HCT116 (cell line): ENCODE results near the gene MRPL36. TPM values are rescaled to one million over a fixed set of nuclear protein-coding genes. Genes with fewer than 3 reads are reported as not detected.

Source experiments
- ATAC-seq: fragments of 200-7000 bp; cut with Tn5 transposase; 2 replicates; pipeline ENCODE4 v1.9.1; 2020; ENCODE audit warnings: mild to moderate bottlenecking, moderate library complexity
- BruUV-seq: library from RNA; stranded (reverse); fragments of 400-500 nt; replicated peaks from 2 replicates; lab custom pipeline; 2021; lab: Mats Ljungman, UMichigan
- CTCF ChIA-PET: fragments of 300-600 bp; sonication (Branson Sonifier 250); formaldehyde crosslinking; loops from one replicate; lab custom pipeline; 2021; ENCODE audit warnings: antibody characterized with exemption; lab: Charles Lee
- POLR2A ChIA-PET: fragments of 300-600, 350-600 bp; sonication (Branson Sonifier 250); formaldehyde crosslinking; loops from one replicate; lab custom pipeline; 2021; ENCODE audit warnings: antibody characterized with exemption; lab: Charles Lee
- RAD21 ChIA-PET, 2 experiments: fragments of 300-600 bp; sonication (Branson Sonifier 250); formaldehyde crosslinking; loops; one replicate each; lab custom pipeline; 2023; ENCODE audit warnings: low total read pairs in 2 of 2; ENCODE audit not compliant: uncharacterized antibody in 2 of 2, unreplicated experiment in 2 of 2, low non-redundant PET in 1 of 2; lab: Charles Lee
- DNase-seq: peaks from one replicate; pipeline ENCODE4 v3.0.0-alpha.2; 2010; ENCODE audit warnings: low read depth, low spot score
- H2AFZ ChIP-seq: fragments of 200-600 bp; shearing (Covaris generic), sonication (generic); 2 replicates; pipeline ENCODE4 v1.6.1; 2017; ENCODE audit warnings: low read depth, mixed run types, mixed read lengths, antibody characterized with exemption, low read length; ENCODE audit not compliant: poor library complexity, severe bottlenecking
- H3K27ac ChIP-seq: 2 replicates; pipeline ENCODE4 v1.5.1; 2012; ENCODE audit warnings: low read depth, low read length
- H3K27me3 ChIP-seq: fragments of 200-600 bp; sonication (generic); 2 replicates; pipeline ENCODE4 v1.6.1; 2016; ENCODE audit warnings: mixed run types, low read length, mixed read lengths; ENCODE audit not compliant: insufficient read depth
- H3K36me3 ChIP-seq, 2 experiments: fragments of 200-500 bp in 1 of 2; fragments of 200-600 bp in 1 of 2; sonication (Bioruptor generic) in 1 of 2; sonication (generic) in 1 of 2; 2 replicates each; pipeline versions ENCODE4 v1.5.1 to v1.6.1; 2014 to 2016; ENCODE audit warnings: low read length in 2 of 2, inconsistent platforms in 1 of 2, mixed read lengths in 1 of 2, mixed run types in 1 of 2; ENCODE audit not compliant: insufficient read depth in 2 of 2, control insufficient read depth in 1 of 2
- H3K4me1 ChIP-seq, 2 experiments: fragments of 200-600 bp in 1 of 2; sonication (generic) in 1 of 2; 2 replicates each; pipeline versions ENCODE4 v1.5.1 to v1.6.1; 2012 to 2017; ENCODE audit warnings: low read length in 2 of 2, inconsistent platforms in 1 of 2, mild to moderate bottlenecking in 1 of 2, mixed read lengths in 1 of 2, mixed run types in 1 of 2, moderate library complexity in 1 of 2; ENCODE audit not compliant: insufficient read depth in 2 of 2, control insufficient read depth in 1 of 2
- H3K4me2 ChIP-seq: fragments of 200-600 bp; sonication (generic); 2 replicates; pipeline ENCODE4 v1.6.1; 2017; ENCODE audit warnings: mixed run types, low read length, mixed read lengths
- H3K4me3 ChIP-seq, 2 experiments: fragments of 200-600 bp in 1 of 2; sonication (generic) in 1 of 2; replicated peaks in 1 of 2; 2 replicates each; pipeline ENCODE4 v1.5.1; 2011 to 2016; ENCODE audit warnings: low read length in 2 of 2, control low read depth in 1 of 2, low read depth in 1 of 2, mild to moderate bottlenecking in 1 of 2, mixed read lengths in 1 of 2, mixed run types in 1 of 2
- H3K79me2 ChIP-seq: fragments of 200-600 bp; sonication (generic); 2 replicates; pipeline ENCODE4 v1.6.1; 2017; ENCODE audit warnings: mild to moderate bottlenecking, mixed run types, low read length, moderate library complexity, mixed read lengths; ENCODE audit not compliant: insufficient read depth
- H3K9ac ChIP-seq: fragments of 200-600 bp; sonication (generic); 2 replicates; pipeline ENCODE4 v1.6.1; 2016; ENCODE audit warnings: low read length, mixed read lengths
- H3K9me2 ChIP-seq: fragments of 200-600 bp; sonication (generic), shearing (Covaris generic); 2 replicates; pipeline ENCODE4 v1.6.1; 2017; ENCODE audit warnings: mixed run types, mild to moderate bottlenecking, moderate library complexity; ENCODE audit not compliant: insufficient read depth
- H3K9me3 ChIP-seq, 2 experiments: fragments of 200-500 bp in 1 of 2; fragments of 200-600 bp in 1 of 2; sonication (Bioruptor generic) in 1 of 2; sonication (generic) in 1 of 2; 2 replicates each; pipeline ENCODE4 v1.6.1; 2014 to 2017; ENCODE audit warnings: low read length in 2 of 2, mixed read lengths in 2 of 2, inconsistent platforms in 1 of 2, low read depth in 1 of 2, mild to moderate bottlenecking in 1 of 2, mixed run types in 1 of 2, moderate library complexity in 1 of 2; ENCODE audit not compliant: control insufficient read depth in 1 of 2, insufficient read depth in 1 of 2
- H4K20me1 ChIP-seq: fragments of 200-600 bp; sonication (generic), shearing (Covaris generic); 2 replicates; pipeline ENCODE4 v1.6.1; 2017; ENCODE audit warnings: mixed run types, mild to moderate bottlenecking, moderate library complexity; ENCODE audit not compliant: insufficient read depth
- CBX3 ChIP-seq: IDR thresholded peaks from 2 replicates; pipeline ENCODE4 v1.6.1; 2012; ENCODE audit warnings: low read depth
- CEBPB ChIP-seq: IDR thresholded peaks from 2 replicates; pipeline ENCODE4 v1.6.1; 2012; ENCODE audit warnings: low read depth
- EGR1 ChIP-seq: IDR thresholded peaks from 2 replicates; pipeline ENCODE4 v1.6.1; 2012; ENCODE audit warnings: low read depth
- ELF1 ChIP-seq: IDR thresholded peaks from 2 replicates; pipeline ENCODE4 v1.6.1; 2012; ENCODE audit warnings: low read depth, borderline replicate concordance
- EZH2 ChIP-seq: fragments of 200-600 bp; sonication (generic); IDR thresholded peaks from 2 replicates; pipeline ENCODE4 v1.6.1; 2017; ENCODE audit warnings: antibody characterized with exemption, mixed run types
- EZH2phosphoT487 ChIP-seq: fragments of 200-600 bp; IDR thresholded peaks from 2 replicates; pipeline ENCODE4 v1.6.1; 2018; ENCODE audit warnings: antibody characterized with exemption, borderline replicate concordance
- FOSL1 ChIP-seq: IDR thresholded peaks from 2 replicates; pipeline ENCODE4 v1.6.1; 2012; ENCODE audit warnings: low read depth
- JUND ChIP-seq: IDR thresholded peaks from 2 replicates; pipeline ENCODE4 v1.6.1; 2012
- POLR2A ChIP-seq: IDR thresholded peaks from 2 replicates; pipeline ENCODE4 v1.7.0; 2011; ENCODE audit warnings: borderline replicate concordance; ENCODE audit not compliant: insufficient read depth, insufficient read length; ENCODE audit errors: extremely low read depth
- RAD21 ChIP-seq: IDR thresholded peaks from 2 replicates; pipeline ENCODE4 v1.6.1; 2012; ENCODE audit warnings: low read depth, mild to moderate bottlenecking
- SP1 ChIP-seq: IDR thresholded peaks from 2 replicates; pipeline ENCODE4 v1.6.1; 2012; ENCODE audit warnings: low read depth
- SRF ChIP-seq: IDR thresholded peaks from 2 replicates; pipeline ENCODE4 v1.6.1; 2012; ENCODE audit warnings: low read depth
- ZFX ChIP-seq: fragments of 450-650 bp; IDR thresholded peaks from 2 replicates; pipeline ENCODE4 v1.6.1; 2017
- ZNF274 ChIP-seq: fragments of 200-500 bp; sonication (Bioruptor generic); IDR thresholded peaks from 2 replicates; pipeline ENCODE4 v1.6.1; 2014; ENCODE audit warnings: mild to moderate bottlenecking, low read depth, low read length, inconsistent platforms
- intact Hi-C: fragments of 100-400 bp; cut with micrococcal nuclease; formaldehyde crosslinking; loops from 2 replicates; pipeline ENCODE4 v1.10.0; 2022
- total RNA-seq: library from RNA; stranded (reverse); gene quantifications from one replicate; pipeline ENCODE4 v1.2.1, GENCODE V29; 2021; ENCODE audit not compliant: unreplicated experiment
- TF ChIP-seq, protein P1 (sequence below): IDR thresholded peaks from 2 replicates; pipeline ENCODE4 v1.6.1; 2011; ENCODE audit warnings: mild to moderate bottlenecking, low read length, moderate library complexity; ENCODE audit not compliant: insufficient replicate concordance; ENCODE audit errors: extremely low read depth
- TF ChIP-seq, protein P2 (sequence below): IDR thresholded peaks from 2 replicates; pipeline ENCODE4 v1.6.1; 2012
- TF ChIP-seq, protein P3 (sequence below): IDR thresholded peaks from 2 replicates; pipeline ENCODE4 v1.6.1; 2012
- TF ChIP-seq, protein P4 (sequence below), 3 experiments: fragments of 200-600 bp in 1 of 3; sonication (generic) in 1 of 3; IDR thresholded peaks in 2 of 3; conservative IDR thresholded peaks in 1 of 3; 2 replicates each; pipeline ENCODE4 v1.5.1; 2012 to 2017; ENCODE audit warnings: low read depth in 2 of 3, low read length in 2 of 3, antibody characterized with exemption in 1 of 3, borderline replicate concordance in 1 of 3, control low read depth in 1 of 3, mild to moderate bottlenecking in 1 of 3, mixed read lengths in 1 of 3, mixed run types in 1 of 3, moderate library complexity in 1 of 3; ENCODE audit not compliant: insufficient read depth in 1 of 3

Gene MRPL36
- total RNA-seq, 1 experiment from 2014 or later = 71.9 TPM

DNA sequence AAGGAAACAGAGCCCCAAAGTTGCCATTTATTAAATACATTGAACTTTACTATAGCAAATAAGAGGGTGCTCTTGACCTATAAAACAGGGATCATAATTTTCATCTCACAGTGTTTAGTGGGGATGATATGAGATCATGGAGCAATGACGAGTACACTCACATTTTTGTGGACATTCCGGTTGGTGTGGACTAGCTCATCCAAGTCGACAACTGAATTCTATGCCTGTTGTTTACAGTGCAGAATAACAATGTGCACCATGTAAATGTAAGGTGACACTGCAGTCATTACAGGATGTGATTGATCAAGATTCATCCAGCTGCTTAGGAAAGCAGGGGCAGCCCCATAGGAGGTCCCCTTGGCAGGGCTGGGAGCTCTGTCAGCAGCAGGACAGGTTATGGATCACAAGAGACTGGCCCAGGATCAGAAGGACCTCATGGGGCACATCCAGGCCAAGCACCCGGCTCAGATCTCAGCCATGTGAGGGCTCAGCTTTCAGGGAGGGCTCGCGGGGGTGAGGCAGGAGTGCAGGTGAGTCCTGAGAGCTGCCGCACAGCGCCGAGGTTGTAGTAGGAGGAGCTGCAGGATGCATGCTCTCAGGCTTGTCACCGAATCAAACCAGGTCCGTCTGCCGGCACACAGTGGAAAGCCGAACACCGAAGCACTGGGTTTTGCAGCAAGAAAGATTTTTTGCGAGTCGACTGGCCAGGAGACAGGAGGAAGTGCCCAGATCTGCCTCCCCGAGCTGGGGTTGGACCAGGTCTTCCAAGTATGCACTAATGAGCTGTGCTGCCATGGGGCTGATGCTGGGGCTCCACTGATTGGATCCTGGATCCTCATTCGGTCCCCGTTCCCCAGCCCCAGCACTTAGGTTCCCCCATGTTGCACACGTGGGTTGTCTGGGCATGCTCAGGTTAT is 28.2 kb downstream of the MRPL36 start:
- POLR2A ChIA-PET = no interaction called here
- no TSS peak for BruUV-seq
- no peak for TF ChIP-seq ELF1
- no peak for TF ChIP-seq JUND
- no peak for TF ChIP-seq CEBPB
- TF ChIP-seq CBX3 = no peak
- TF ChIP-seq ZNF274 = no peak
- TF ChIP-seq EGR1 = no peak
- no peak for TF ChIP-seq FOSL1
- TF ChIP-seq, all 23 proteins: peak for 0
- H3K27me3 ChIP-seq = peaks cover 7% of the 10 kb centered on the region; the same call in 1 of the 2 replicates
- no peak for ATAC-seq
- no peak overlapping the region for H3K4me3 ChIP-seq
- H3K9me3 ChIP-seq = no peaks in the 10 kb centered on the region
- H3K4me1 ChIP-seq = no peaks in the 10 kb centered on the region
- no peaks in the 10 kb centered on the region for H4K20me1 ChIP-seq
- H2AFZ ChIP-seq = no peak overlapping the region
- H3K9me2 ChIP-seq = no peaks in the 10 kb centered on the region
- ChIA-PET CTCF (no interaction called here), RAD21 (no interaction called here)
- no peaks in the 10 kb centered on the region for H3K36me3 ChIP-seq
- no peak overlapping the region for H3K9ac ChIP-seq
- intact Hi-C loops = no loop called here
- H3K4me2 ChIP-seq = no peak overlapping the region
- DNase-seq = no peak
- H3K79me2 ChIP-seq = no peaks in the 10 kb centered on the region
- H3K27ac ChIP-seq = no peak overlapping the region

DNA sequence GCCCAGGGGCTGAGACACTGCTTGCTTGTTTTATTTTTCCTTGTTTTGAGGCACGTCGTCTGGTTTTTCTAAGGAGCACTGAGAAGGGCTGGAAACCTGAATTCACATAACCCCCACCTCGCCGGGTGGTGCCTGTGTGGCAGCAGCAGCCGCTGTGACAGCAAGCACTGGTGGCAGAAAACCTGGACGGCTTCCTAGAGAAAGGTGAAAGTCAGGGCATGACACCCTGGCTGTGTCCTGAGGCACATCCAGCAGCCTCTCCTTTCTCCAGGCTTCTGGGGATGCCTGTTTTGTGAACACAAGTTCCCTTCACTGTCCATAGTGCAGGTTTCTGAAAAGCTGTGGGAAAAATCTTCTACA is 29.2 kb downstream of the MRPL36 start:
- no peak for DNase-seq
- no peaks in the 10 kb centered on the region for H3K79me2 ChIP-seq
- H3K9ac ChIP-seq = no peak overlapping the region
- peaks cover 7% of the 10 kb centered on the region; the same call in 1 of the 2 replicates for H3K27me3 ChIP-seq
- H2AFZ ChIP-seq = no peak overlapping the region
- no peaks in the 10 kb centered on the region for H3K4me1 ChIP-seq
- no peaks in the 10 kb centered on the region for H3K36me3 ChIP-seq
- POLR2A ChIA-PET = no interaction called here
- no peaks in the 10 kb centered on the region for H3K9me2 ChIP-seq
- no TSS peak for BruUV-seq
- no peak overlapping the region for H3K4me3 ChIP-seq
- CTCF ChIA-PET = no interaction called here
- no peak overlapping the region for H3K4me2 ChIP-seq
- no peaks in the 10 kb centered on the region for H4K20me1 ChIP-seq
- intact Hi-C loops = no loop called here
- H3K9me3 ChIP-seq = no peaks in the 10 kb centered on the region
- no peak for ATAC-seq
- H3K27ac ChIP-seq = no peak overlapping the region
- RAD21 ChIA-PET = no interaction called here
- TF ChIP-seq EZH2 (no peak), EGR1 (no peak), SP1 (no peak), RAD21 (no peak), POLR2A (no peak), EZH2phosphoT487 (no peak), ZFX (no peak), SRF (no peak)
- TF ChIP-seq, protein P1, sequence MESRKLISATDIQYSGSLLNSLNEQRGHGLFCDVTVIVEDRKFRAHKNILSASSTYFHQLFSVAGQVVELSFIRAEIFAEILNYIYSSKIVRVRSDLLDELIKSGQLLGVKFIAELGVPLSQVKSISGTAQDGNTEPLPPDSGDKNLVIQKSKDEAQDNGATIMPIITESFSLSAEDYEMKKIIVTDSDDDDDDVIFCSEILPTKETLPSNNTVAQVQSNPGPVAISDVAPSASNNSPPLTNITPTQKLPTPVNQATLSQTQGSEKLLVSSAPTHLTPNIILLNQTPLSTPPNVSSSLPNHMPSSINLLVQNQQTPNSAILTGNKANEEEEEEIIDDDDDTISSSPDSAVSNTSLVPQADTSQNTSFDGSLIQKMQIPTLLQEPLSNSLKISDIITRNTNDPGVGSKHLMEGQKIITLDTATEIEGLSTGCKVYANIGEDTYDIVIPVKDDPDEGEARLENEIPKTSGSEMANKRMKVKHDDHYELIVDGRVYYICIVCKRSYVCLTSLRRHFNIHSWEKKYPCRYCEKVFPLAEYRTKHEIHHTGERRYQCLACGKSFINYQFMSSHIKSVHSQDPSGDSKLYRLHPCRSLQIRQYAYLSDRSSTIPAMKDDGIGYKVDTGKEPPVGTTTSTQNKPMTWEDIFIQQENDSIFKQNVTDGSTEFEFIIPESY = no peak
- TF ChIP-seq, protein P2, sequence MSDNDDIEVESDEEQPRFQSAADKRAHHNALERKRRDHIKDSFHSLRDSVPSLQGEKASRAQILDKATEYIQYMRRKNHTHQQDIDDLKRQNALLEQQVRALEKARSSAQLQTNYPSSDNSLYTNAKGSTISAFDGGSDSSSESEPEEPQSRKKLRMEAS = no peak
- TF ChIP-seq, protein P3, sequence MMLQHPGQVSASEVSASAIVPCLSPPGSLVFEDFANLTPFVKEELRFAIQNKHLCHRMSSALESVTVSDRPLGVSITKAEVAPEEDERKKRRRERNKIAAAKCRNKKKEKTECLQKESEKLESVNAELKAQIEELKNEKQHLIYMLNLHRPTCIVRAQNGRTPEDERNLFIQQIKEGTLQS = no peak
- TF ChIP-seq, protein P4, sequence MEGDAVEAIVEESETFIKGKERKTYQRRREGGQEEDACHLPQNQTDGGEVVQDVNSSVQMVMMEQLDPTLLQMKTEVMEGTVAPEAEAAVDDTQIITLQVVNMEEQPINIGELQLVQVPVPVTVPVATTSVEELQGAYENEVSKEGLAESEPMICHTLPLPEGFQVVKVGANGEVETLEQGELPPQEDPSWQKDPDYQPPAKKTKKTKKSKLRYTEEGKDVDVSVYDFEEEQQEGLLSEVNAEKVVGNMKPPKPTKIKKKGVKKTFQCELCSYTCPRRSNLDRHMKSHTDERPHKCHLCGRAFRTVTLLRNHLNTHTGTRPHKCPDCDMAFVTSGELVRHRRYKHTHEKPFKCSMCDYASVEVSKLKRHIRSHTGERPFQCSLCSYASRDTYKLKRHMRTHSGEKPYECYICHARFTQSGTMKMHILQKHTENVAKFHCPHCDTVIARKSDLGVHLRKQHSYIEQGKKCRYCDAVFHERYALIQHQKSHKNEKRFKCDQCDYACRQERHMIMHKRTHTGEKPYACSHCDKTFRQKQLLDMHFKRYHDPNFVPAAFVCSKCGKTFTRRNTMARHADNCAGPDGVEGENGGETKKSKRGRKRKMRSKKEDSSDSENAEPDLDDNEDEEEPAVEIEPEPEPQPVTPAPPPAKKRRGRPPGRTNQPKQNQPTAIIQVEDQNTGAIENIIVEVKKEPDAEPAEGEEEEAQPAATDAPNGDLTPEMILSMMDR (IDR thresholded peaks at IDR 0.05 in 2 of 3, conservative IDR thresholded peaks at IDR 0.05 in 1 of 3; ENCODE audit: borderline replicate concordance in 1 of 3, insufficient read depth in 1 of 3, low read depth in 2 of 3, low read length in 2 of 3) = no peak
